Activated naive CD8-positive, alpha-beta T cell treated with anti-CD3 and anti-CD28 coated beads, Interleukin-2, amount 10 ng/mL, durations not matched to agents 7 days and 5 days (primary cell): ENCODE results near the gene OR10A2. TPM values are rescaled to one million over a fixed set of nuclear protein-coding genes. Genes with fewer than 3 reads are reported as not detected.

Source experiments
- ATAC-seq: fragments of 150-1000 bp; cut with Tn5 transposase; one replicate; pipeline ENCODE4 v1.10.0; 2021; ENCODE audit warnings: low read depth, moderate library complexity
- POLR2A ChIA-PET: fragments of 350-600 bp; sonication (Branson Sonifier 250); formaldehyde crosslinking; loops from one replicate; lab custom pipeline; 2021; ENCODE audit warnings: antibody characterized with exemption; lab: Charles Lee
- DNase-seq: peaks from one replicate; pipeline ENCODE4 v3.0.0; 2021
- H3K27ac Mint-ChIP-seq: one replicate; pipeline ENCODE4 v1.8.0; 2022; ENCODE audit warnings: mild to moderate bottlenecking, mixed read lengths
- H3K27me3 Mint-ChIP-seq: one replicate; pipeline ENCODE4 v1.8.0; 2022; ENCODE audit warnings: mild to moderate bottlenecking, moderate library complexity, mixed read lengths
- H3K36me3 Mint-ChIP-seq: one replicate; pipeline ENCODE4 v1.8.0; 2021; ENCODE audit warnings: mild to moderate bottlenecking, mixed read lengths
- H3K4me1 Mint-ChIP-seq: one replicate; pipeline ENCODE4 v1.8.0; 2021; ENCODE audit warnings: mixed read lengths
- H3K4me3 Mint-ChIP-seq: one replicate; pipeline ENCODE4 v1.8.0; 2022; ENCODE audit warnings: mild to moderate bottlenecking, moderate library complexity, mixed read lengths
- H3K9me3 Mint-ChIP-seq: one replicate; pipeline ENCODE4 v1.8.0; 2021; ENCODE audit warnings: mixed read lengths
- total RNA-seq, 2 experiments: library from RNA; stranded (reverse); gene quantifications; one replicate each; pipeline ENCODE4 v1.2.3, GENCODE V29; 2021

Gene OR10A2
- not detected for total RNA-seq

GRCh38 chr11:6862961-6863360 is at the start of gene OR10A2:
Gene OR10A2, plus strand, starts transcription at chr11:6863057. Its CDS starts 6,698 bp downstream, at chr11:6869755.
- POLR2A ChIA-PET = interaction anchor here (0.6 kb wide), 1 partner anchor 50 kb away, joined by 3 read pairs; no protein-coding TSS in a partner anchor
- Mint-ChIP-seq H3K27me3 (peaks cover 9% of the 10 kb centered on the region), H3K27ac (no peak within 1 kb of the TSS), H3K9me3 (peaks cover 3% of the 10 kb centered on the region), H3K36me3 (no peaks in the 10 kb centered on the region), H3K4me3 (no peak within 1 kb of the TSS), H3K4me1 (no peaks in the 10 kb centered on the region)
- ATAC-seq = no peak
- no peak for DNase-seq

GRCh38 chr11:6813656-6814055 is 49.2 kb upstream of the OR10A2 start:
- H3K9me3 Mint-ChIP-seq = no peaks in the 10 kb centered on the region
- POLR2A ChIA-PET = no interaction called here
- H3K4me1 Mint-ChIP-seq = no peaks in the 10 kb centered on the region
- H3K36me3 Mint-ChIP-seq = no peaks in the 10 kb centered on the region
- H3K27me3 Mint-ChIP-seq = peaks cover 23% of the 10 kb centered on the region
- H3K27ac Mint-ChIP-seq = no peak overlapping the region
- ATAC-seq (no peak), DNase-seq (no peak)
- no peak overlapping the region for H3K4me3 Mint-ChIP-seq

GRCh38 chr11:6817694-6818093 is 45.2 kb upstream of the OR10A2 start:
- H3K36me3 Mint-ChIP-seq = no peaks in the 10 kb centered on the region
- POLR2A ChIA-PET = no interaction called here
- no peak overlapping the region for H3K4me3 Mint-ChIP-seq
- H3K27ac Mint-ChIP-seq = no peak overlapping the region
- no peaks in the 10 kb centered on the region for H3K4me1 Mint-ChIP-seq
- peaks cover 1% of the 10 kb centered on the region for H3K9me3 Mint-ChIP-seq
- ATAC-seq (no peak), DNase-seq (no peak)
- H3K27me3 Mint-ChIP-seq = peaks cover 9% of the 10 kb centered on the region

DNA sequence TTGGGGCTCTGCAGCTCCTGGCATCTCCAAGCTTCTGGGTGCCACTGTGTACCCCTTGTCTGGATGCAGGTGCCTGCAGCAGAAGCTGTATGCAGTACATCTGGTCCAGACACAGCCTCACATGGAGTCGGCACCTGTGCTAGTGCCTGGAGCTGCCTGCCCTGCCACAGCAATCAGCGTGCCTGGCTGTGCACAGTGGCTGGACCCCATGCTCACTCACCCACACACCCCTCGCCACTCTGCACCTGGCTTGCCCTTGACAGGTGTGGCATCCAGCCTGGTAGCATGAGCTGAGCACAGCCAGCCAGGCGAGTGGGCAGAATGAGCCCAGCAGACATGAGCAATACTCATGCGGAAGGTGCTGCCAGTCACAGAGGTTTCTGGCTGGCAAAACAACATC is 43.9 kb upstream of the OR10A2 start:
- ATAC-seq = no peak

GRCh38 chr11:6824136-6824823 is 38.6 kb upstream of the OR10A2 start:
- no peak for ATAC-seq
- Mint-ChIP-seq H3K27me3 (peaks cover 5% of the 10 kb centered on the region), H3K4me1 (no peaks in the 10 kb centered on the region), H3K27ac (no peak overlapping the region), H3K9me3 (no peaks in the 10 kb centered on the region), H3K36me3 (no peaks in the 10 kb centered on the region), H3K4me3 (no peak overlapping the region)
- POLR2A ChIA-PET = no interaction called here
- no peak for DNase-seq

More for the DNA sequence above, 43.9 kb upstream of the OR10A2 start:
- H3K4me3 Mint-ChIP-seq = no peak overlapping the region
- DNase-seq = no peak
- H3K9me3 Mint-ChIP-seq = peaks cover 1% of the 10 kb centered on the region
- peaks cover 8% of the 10 kb centered on the region for H3K27me3 Mint-ChIP-seq
- POLR2A ChIA-PET = no interaction called here
- no peak overlapping the region for H3K27ac Mint-ChIP-seq
- no peaks in the 10 kb centered on the region for H3K4me1 Mint-ChIP-seq
- no peaks in the 10 kb centered on the region for H3K36me3 Mint-ChIP-seq

- no peaks in the 10 kb centered on the region for H3K4me1 Mint-ChIP-seq
- H3K36me3 Mint-ChIP-seq = no peaks in the 10 kb centered on the region
- no peak overlapping the region for H3K27ac Mint-ChIP-seq
- no peak for DNase-seq
- POLR2A ChIA-PET = no interaction called here
- no peaks in the 10 kb centered on the region for H3K9me3 Mint-ChIP-seq
- no peak for ATAC-seq
- no peak overlapping the region for H3K4me3 Mint-ChIP-seq
- H3K27me3 Mint-ChIP-seq = peaks cover 5% of the 10 kb centered on the region
These were observed 37.6 kb upstream of the OR10A2 start for GRCh38 chr11:6825231-6825744.

GRCh38 chr11:6828103-6828502 is 34.8 kb upstream of the OR10A2 start:
- Mint-ChIP-seq H3K27ac (no peak overlapping the region), H3K4me1 (no peaks in the 10 kb centered on the region), H3K4me3 (no peak overlapping the region), H3K27me3 (peaks cover 5% of the 10 kb centered on the region), H3K36me3 (no peaks in the 10 kb centered on the region), H3K9me3 (no peaks in the 10 kb centered on the region)
- POLR2A ChIA-PET = no interaction called here
- no peak for ATAC-seq
- DNase-seq = no peak

- ATAC-seq = no peak
- POLR2A ChIA-PET = no interaction called here
- no peak for DNase-seq
- no peaks in the 10 kb centered on the region for H3K9me3 Mint-ChIP-seq
- no peak overlapping the region for H3K27ac Mint-ChIP-seq
- peaks cover 5% of the 10 kb centered on the region for H3K27me3 Mint-ChIP-seq
- no peaks in the 10 kb centered on the region for H3K4me1 Mint-ChIP-seq
- H3K36me3 Mint-ChIP-seq = no peaks in the 10 kb centered on the region
- no peak overlapping the region for H3K4me3 Mint-ChIP-seq
These were observed 29.5 kb upstream of the OR10A2 start for GRCh38 chr11:6833356-6833755.

GRCh38 chr11:6834021-6834420 is 28.8 kb upstream of the OR10A2 start:
- POLR2A ChIA-PET = no interaction called here
- ATAC-seq (no peak), DNase-seq (no peak)
- Mint-ChIP-seq H3K9me3 (no peaks in the 10 kb centered on the region), H3K4me1 (no peaks in the 10 kb centered on the region), H3K4me3 (no peak overlapping the region), H3K27ac (no peak overlapping the region), H3K27me3 (no peaks in the 10 kb centered on the region), H3K36me3 (no peaks in the 10 kb centered on the region)

GRCh38 chr11:6841694-6842093 is 21.2 kb upstream of the OR10A2 start:
- no peak for ATAC-seq
- Mint-ChIP-seq H3K27me3 (peaks cover 6% of the 10 kb centered on the region), H3K9me3 (peaks cover 1% of the 10 kb centered on the region), H3K36me3 (no peaks in the 10 kb centered on the region), H3K4me3 (no peak overlapping the region), H3K27ac (no peak overlapping the region), H3K4me1 (no peaks in the 10 kb centered on the region)
- POLR2A ChIA-PET = no interaction called here
- no peak for DNase-seq

- no peak for ATAC-seq
These were observed 19.2 kb upstream of the OR10A2 start for GRCh38 chr11:6843670-6844069.

DNA sequence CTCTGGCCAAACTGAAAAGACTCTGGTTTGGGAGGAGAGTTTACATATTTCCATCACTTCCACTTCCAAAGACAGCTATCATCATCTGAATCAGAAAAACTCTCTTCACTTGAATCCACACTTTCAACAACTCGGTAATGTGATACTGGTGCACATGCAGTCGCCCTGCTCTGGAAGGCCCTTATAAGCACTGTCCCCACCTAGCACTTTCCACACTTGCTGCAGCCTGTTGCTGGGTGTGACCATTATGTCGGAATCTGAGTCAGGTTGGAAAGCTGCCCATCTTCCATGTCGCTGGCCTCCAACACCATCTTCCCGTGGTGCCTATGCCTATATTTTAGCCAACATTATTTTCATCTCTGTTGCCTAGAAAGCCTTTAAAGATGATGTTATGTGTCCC is 18.5 kb upstream of the OR10A2 start:
- Mint-ChIP-seq H3K4me3 (no peak overlapping the region), H3K36me3 (no peaks in the 10 kb centered on the region), H3K9me3 (peaks cover 4% of the 10 kb centered on the region), H3K27me3 (peaks cover 11% of the 10 kb centered on the region), H3K4me1 (no peaks in the 10 kb centered on the region), H3K27ac (no peak overlapping the region)
- DNase-seq = no peak
- POLR2A ChIA-PET = no interaction called here
- ATAC-seq = no peak

More at GRCh38 chr11:6843670-6844069, 19.2 kb upstream of the OR10A2 start:
- H3K9me3 Mint-ChIP-seq = peaks cover 4% of the 10 kb centered on the region
- H3K27ac Mint-ChIP-seq = no peak overlapping the region
- no peak overlapping the region for H3K4me3 Mint-ChIP-seq
- no peak for DNase-seq
- POLR2A ChIA-PET = no interaction called here
- no peaks in the 10 kb centered on the region for H3K4me1 Mint-ChIP-seq
- no peaks in the 10 kb centered on the region for H3K36me3 Mint-ChIP-seq
- peaks cover 11% of the 10 kb centered on the region for H3K27me3 Mint-ChIP-seq

- Mint-ChIP-seq H3K27me3 (peaks cover 11% of the 10 kb centered on the region), H3K4me1 (no peaks in the 10 kb centered on the region), H3K36me3 (no peaks in the 10 kb centered on the region), H3K4me3 (no peak within 1 kb of the TSS), H3K9me3 (peaks cover 6% of the 10 kb centered on the region), H3K27ac (no peak within 1 kb of the TSS)
- ATAC-seq = no peak
- no peak for DNase-seq
- POLR2A ChIA-PET = no interaction called here
These were observed 17.5 kb upstream of the OR10A2 start, which contains the start of gene OR10A5 for GRCh38 chr11:6845383-6845782. Gene OR10A5, plus strand, starts transcription at chr11:6845683. Its CDS starts 0 bp downstream, at chr11:6845683.

DNA sequence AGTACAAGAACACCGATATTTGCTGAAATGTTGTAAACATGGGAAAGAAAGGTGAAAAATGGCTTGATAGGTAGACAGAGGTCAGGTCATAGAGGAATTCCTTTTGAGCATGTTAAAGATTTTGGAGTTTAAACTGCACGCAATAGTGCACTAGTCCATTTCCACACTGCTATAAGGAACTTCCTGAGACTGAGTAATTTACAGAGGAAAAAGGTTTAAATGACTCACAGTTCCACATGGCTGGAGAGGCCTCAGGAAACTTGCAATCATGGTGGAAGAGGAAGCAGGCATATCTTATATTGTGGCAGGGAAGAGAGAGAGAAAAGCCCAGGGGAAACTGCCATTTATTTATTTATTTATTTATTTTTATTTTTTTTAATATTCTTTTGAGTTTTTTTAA is 12.3 kb upstream of the OR10A2 start:
- DNase-seq (no peak), ATAC-seq (no peak)
- H3K4me1 Mint-ChIP-seq = no peaks in the 10 kb centered on the region
- H3K4me3 Mint-ChIP-seq = no peak overlapping the region
- H3K36me3 Mint-ChIP-seq = no peaks in the 10 kb centered on the region
- H3K9me3 Mint-ChIP-seq = peaks cover 19% of the 10 kb centered on the region
- POLR2A ChIA-PET = no interaction called here
- no peak overlapping the region for H3K27ac Mint-ChIP-seq
- H3K27me3 Mint-ChIP-seq = peaks cover 5% of the 10 kb centered on the region
